Keratinocyte (primary cell): ENCODE measurements around the gene SLC4A9.

Experiments
- EZH2 ChIP-seq: IDR thresholded peaks from one replicate; pipeline ENCODE4 v1.6.1; 2012; ENCODE audit warnings: inconsistent platforms, mild to moderate bottlenecking, low read length, moderate library complexity
- TF ChIP-seq, protein P1 (sequence below), 3 experiments: IDR thresholded peaks in 1 of 3; conservative IDR thresholded peaks in 1 of 3; optimal IDR thresholded peaks in 1 of 3; 2 replicates in 2 of 3; 3 replicates in 1 of 3; pipeline versions ENCODE3 to v1.5.1; 2011; ENCODE audit warnings: low read length in 3 of 3, mild to moderate bottlenecking in 3 of 3, moderate library complexity in 2 of 3, control low read depth in 1 of 3, inconsistent platforms in 1 of 3; ENCODE audit not compliant: insufficient read depth in 2 of 3; ENCODE audit errors: extremely low read depth in 1 of 3

DNA sequence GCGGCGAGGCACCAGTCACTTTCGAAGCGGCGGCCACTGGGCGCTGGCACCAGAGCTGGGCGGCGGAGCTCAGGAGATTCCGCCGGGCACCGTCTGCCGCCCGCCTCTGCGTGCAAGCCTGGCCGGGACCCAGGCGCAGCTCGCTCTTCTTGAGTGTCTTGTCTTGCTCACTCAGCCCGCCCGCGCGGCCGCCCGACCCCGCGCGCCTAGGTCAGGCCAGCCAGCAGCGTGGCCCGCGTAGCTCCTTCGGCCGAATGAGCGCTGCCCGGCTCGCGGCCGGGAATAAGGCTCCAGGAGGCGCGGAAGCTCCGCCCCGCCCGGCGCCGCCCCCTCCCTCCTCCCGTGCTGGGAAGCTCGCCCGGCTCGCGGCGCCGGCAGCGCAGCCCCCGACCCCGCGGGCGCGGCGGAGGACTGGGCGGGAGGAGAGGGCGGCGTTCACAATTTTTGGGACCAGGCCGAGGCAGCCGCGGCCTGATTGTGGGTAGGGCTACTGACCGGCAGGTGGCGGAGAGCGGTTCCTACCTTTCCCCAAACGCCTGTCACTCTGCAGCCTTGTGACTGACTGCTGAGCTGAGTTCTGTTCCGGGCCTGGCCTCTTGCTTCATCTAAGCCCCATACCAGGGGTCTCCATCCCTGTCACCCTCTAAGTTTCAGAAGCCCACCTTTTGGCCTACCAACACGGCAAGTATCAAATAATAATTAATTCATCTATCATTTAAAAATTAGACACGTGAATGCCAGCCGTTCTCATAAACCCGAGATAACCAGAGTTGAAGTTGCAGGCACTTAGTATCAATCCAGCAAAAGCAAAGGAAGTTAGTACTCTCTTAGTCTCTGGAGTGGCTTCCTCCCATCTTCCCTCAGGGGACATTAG lies 13.4 kb upstream of the SLC4A9 start, which contains the start of gene HBEGF:
- TF ChIP-seq, protein P1, sequence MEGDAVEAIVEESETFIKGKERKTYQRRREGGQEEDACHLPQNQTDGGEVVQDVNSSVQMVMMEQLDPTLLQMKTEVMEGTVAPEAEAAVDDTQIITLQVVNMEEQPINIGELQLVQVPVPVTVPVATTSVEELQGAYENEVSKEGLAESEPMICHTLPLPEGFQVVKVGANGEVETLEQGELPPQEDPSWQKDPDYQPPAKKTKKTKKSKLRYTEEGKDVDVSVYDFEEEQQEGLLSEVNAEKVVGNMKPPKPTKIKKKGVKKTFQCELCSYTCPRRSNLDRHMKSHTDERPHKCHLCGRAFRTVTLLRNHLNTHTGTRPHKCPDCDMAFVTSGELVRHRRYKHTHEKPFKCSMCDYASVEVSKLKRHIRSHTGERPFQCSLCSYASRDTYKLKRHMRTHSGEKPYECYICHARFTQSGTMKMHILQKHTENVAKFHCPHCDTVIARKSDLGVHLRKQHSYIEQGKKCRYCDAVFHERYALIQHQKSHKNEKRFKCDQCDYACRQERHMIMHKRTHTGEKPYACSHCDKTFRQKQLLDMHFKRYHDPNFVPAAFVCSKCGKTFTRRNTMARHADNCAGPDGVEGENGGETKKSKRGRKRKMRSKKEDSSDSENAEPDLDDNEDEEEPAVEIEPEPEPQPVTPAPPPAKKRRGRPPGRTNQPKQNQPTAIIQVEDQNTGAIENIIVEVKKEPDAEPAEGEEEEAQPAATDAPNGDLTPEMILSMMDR (optimal IDR thresholded peaks at IDR 0.05 in 1 of 3, IDR thresholded peaks at IDR 0.05 in 1 of 3, conservative IDR thresholded peaks at IDR 0.05 in 1 of 3; ENCODE audit: extremely low read depth in 1 of 3, insufficient read depth in 2 of 3, low read length in 3 of 3): peak; percentile 41 to 71 (median 65)
- TF ChIP-seq EZH2: no peak
